K562 (cell line): ENCODE data around the gene CACNA1A. TPM values are rescaled to one million over a fixed set of nuclear protein-coding genes. Genes with fewer than 3 reads are reported as not detected.

Source experiments
- ATAC-seq: fragments of 200-7000 bp; cut with Tn5 transposase; 3 replicates; pipeline ENCODE4 v1.9.1; 2020; ENCODE audit warnings: moderate library complexity
- BruUV-seq: library from RNA; stranded (reverse); fragments of 400-500 nt; replicated peaks from 2 replicates; lab custom pipeline; 2021; lab: Mats Ljungman, UMichigan
- CTCF ChIA-PET: fragments of 300-600 bp; formaldehyde crosslinking; extraction: SDS; loops from one replicate; lab custom pipeline; 2021; ENCODE audit warnings: low intra/inter-chr PET ratio; lab: Yijun Ruan, JAX
- POLR2A ChIA-PET: fragments of 300-600, 350-650 bp; sonication (Branson Sonifier 250); formaldehyde crosslinking; extraction: SDS; loops from one replicate; lab custom pipeline; 2021; ENCODE audit warnings: antibody characterized with exemption, inconsistent platforms; lab: Yijun Ruan, JAX
- DNase-seq, 4 experiments: peaks; one replicate each; pipeline versions ENCODE4 v3.0.0 to v3.0.0-alpha.2; 2011 to 2018; ENCODE audit warnings: low spot score in 3 of 4, mixed read lengths in 3 of 4; ENCODE audit errors: extremely low read depth in 1 of 4
- FAIRE-seq: peaks from 2 replicates; lab custom pipeline; 2011; peaks lifted over from hg19 to GRCh38; lab: Jason Lieb, UNC
- H2AFZ ChIP-seq: 2 replicates; pipeline ENCODE4 v1.6.0; 2011; ENCODE audit warnings: low read depth, low read length, control low read depth, inconsistent platforms
- H3K27ac ChIP-seq: fragments of 200-600 bp; 3 replicates; pipeline ENCODE4 v1.8.0; 2011; ENCODE audit warnings: low read depth, mild to moderate bottlenecking, control low read depth, inconsistent platforms, low read length, moderate library complexity, mixed read lengths; ENCODE audit errors: extremely low read depth
- H3K27me3 ChIP-seq, 2 experiments: fragments of 300-600 bp in 1 of 2; 2 replicates in 1 of 2; 3 replicates in 1 of 2; pipeline versions ENCODE4 v1.6.0 to v1.8.0; 2011; ENCODE audit warnings: inconsistent platforms in 2 of 2, low read length in 2 of 2, mild to moderate bottlenecking in 1 of 2, mixed read lengths in 1 of 2, moderate library complexity in 1 of 2; ENCODE audit not compliant: control insufficient read depth in 2 of 2, insufficient read depth in 2 of 2
- H3K36me3 ChIP-seq: fragments of 300-600 bp; 3 replicates; pipeline ENCODE4 v1.8.0; 2011; ENCODE audit warnings: mild to moderate bottlenecking, low read length, inconsistent platforms; ENCODE audit not compliant: control insufficient read depth, insufficient read depth
- H3K4me1 ChIP-seq, 2 experiments: fragments of 200-600 bp in 1 of 2; replicated peaks in 1 of 2; 2 replicates in 1 of 2; 3 replicates in 1 of 2; pipeline versions ENCODE4 v1.5.1 to v1.8.0; 2011; ENCODE audit warnings: inconsistent platforms in 2 of 2, low read length in 2 of 2, mild to moderate bottlenecking in 1 of 2, mixed read lengths in 1 of 2, moderate library complexity in 1 of 2; ENCODE audit not compliant: control insufficient read depth in 2 of 2, insufficient read depth in 2 of 2
- H3K4me2 ChIP-seq: 2 replicates; pipeline ENCODE4 v1.6.1; 2011; ENCODE audit warnings: low read length, control low read depth, inconsistent platforms, mixed read lengths; ENCODE audit not compliant: insufficient read depth
- H3K4me3 ChIP-seq: fragments of 200-600 bp; sonication (generic), shearing (Covaris generic); 2 replicates; pipeline ENCODE4 v1.5.1; 2016; ENCODE audit warnings: control low read depth, inconsistent platforms
- H3K79me2 ChIP-seq: fragments of 200-600 bp; 3 replicates; pipeline ENCODE4 v1.8.0; 2011; ENCODE audit warnings: low read length, inconsistent platforms; ENCODE audit not compliant: control insufficient read depth, insufficient read depth
- H3K9ac ChIP-seq, 2 experiments: 2 replicates each; pipeline versions ENCODE4 v1.6.0 to v1.6.1; 2011; ENCODE audit warnings: low read depth in 2 of 2, low read length in 2 of 2, control low read depth in 1 of 2, inconsistent platforms in 1 of 2, mild to moderate bottlenecking in 1 of 2, mixed read lengths in 1 of 2; ENCODE audit not compliant: insufficient read depth in 1 of 2
- H3K9me1 ChIP-seq: one replicate; pipeline ENCODE4 v1.6.0; 2011; ENCODE audit warnings: inconsistent platforms, mild to moderate bottlenecking, low read length, moderate library complexity; ENCODE audit not compliant: control insufficient read depth, insufficient read depth
- H3K9me3 ChIP-seq: replicated peaks from 2 replicates; pipeline ENCODE4 v1.5.1; 2011; ENCODE audit warnings: low read depth, low read length, inconsistent platforms; ENCODE audit not compliant: control insufficient read depth, insufficient read depth
- H4K20me1 ChIP-seq: replicated peaks from 2 replicates; pipeline ENCODE4 v1.6.1; 2011; ENCODE audit warnings: low read length, inconsistent platforms, mixed read lengths; ENCODE audit not compliant: control insufficient read depth, insufficient read depth
- ADNP ChIP-seq: fragments of 200-800 bp; sonication (Bioruptor generic); IDR thresholded peaks from 2 replicates; pipeline ENCODE4 v1.6.1; 2016; ENCODE audit warnings: missing genetic modification characterization, missing compliant biosample characterization
- BCOR ChIP-seq: fragments of 450-650 bp; IDR thresholded peaks from 2 replicates; pipeline ENCODE4 v1.6.1; 2016
- CHD4 ChIP-seq: fragments of 200-600 bp; sonication (generic); IDR thresholded peaks from 3 replicates; pipeline ENCODE4 v1.6.1; 2012; ENCODE audit warnings: low read depth, mild to moderate bottlenecking, mixed read lengths, low read length, inconsistent platforms; ENCODE audit not compliant: insufficient read depth, insufficient replicate concordance, poor library complexity, severe bottlenecking
- CREM ChIP-seq: IDR thresholded peaks from 2 replicates; pipeline ENCODE4 v1.6.1; 2014; ENCODE audit warnings: antibody characterized with exemption, low read depth
- JUND ChIP-seq, 2 experiments: IDR thresholded peaks; 2 replicates in 1 of 2; 3 replicates in 1 of 2; pipeline ENCODE4 v1.6.1; 2011; ENCODE audit warnings: borderline replicate concordance in 2 of 2, low read depth in 2 of 2, low read length in 2 of 2, improper control_type of control experiment in 1 of 2, missing biosample characterization in 1 of 2, missing genetic modification characterization in 1 of 2, missing genetic modification reagents in 1 of 2
- KDM1A ChIP-seq, 2 experiments: fragments of 450-650 bp; IDR thresholded peaks; 2 replicates each; pipeline ENCODE4 v1.6.1; 2016; ENCODE audit warnings: mild to moderate bottlenecking in 2 of 2
- MEIS2 ChIP-seq: fragments of 450-650 bp; IDR thresholded peaks from 2 replicates; pipeline ENCODE4 v1.6.1; 2014; ENCODE audit warnings: mild to moderate bottlenecking; ENCODE audit not compliant: partially characterized antibody
- POU5F1 ChIP-seq: fragments of 150-350 bp; IDR thresholded peaks from 2 replicates; pipeline ENCODE4 v1.6.1; 2014; ENCODE audit warnings: borderline replicate concordance, low read length, low read depth, mild to moderate bottlenecking; ENCODE audit not compliant: partially characterized antibody
- RBM17 ChIP-seq: fragments of 200-400 bp; formaldehyde crosslinking; IDR thresholded peaks from 2 replicates; pipeline ENCODE4 v1.6.1; 2017; ENCODE audit warnings: low read depth, mild to moderate bottlenecking, low read length, borderline replicate concordance
- RBM25 ChIP-seq: fragments of 200-400 bp; formaldehyde crosslinking; IDR thresholded peaks from 2 replicates; pipeline ENCODE4 v1.6.1; 2018; ENCODE audit warnings: low read length, low read depth, moderate library complexity; ENCODE audit not compliant: severe bottlenecking
- RCOR1 ChIP-seq, 2 experiments: IDR thresholded peaks; 2 replicates each; pipeline ENCODE4 v1.6.1; 2012; ENCODE audit warnings: low read depth in 2 of 2, low read length in 2 of 2, borderline replicate concordance in 1 of 2, improper control_type of control experiment in 1 of 2
- SAP30 ChIP-seq: fragments of 200-600 bp; sonication (generic); IDR thresholded peaks from 2 replicates; pipeline ENCODE4 v1.6.1; 2012; ENCODE audit warnings: borderline replicate concordance, low read depth, mild to moderate bottlenecking, moderate library complexity, low read length, control low read depth, inconsistent platforms; ENCODE audit not compliant: insufficient read depth, poor library complexity, severe bottlenecking
- SMARCA5 ChIP-seq: fragments of 450-650 bp; IDR thresholded peaks from 2 replicates; pipeline ENCODE4 v1.6.1; 2016
- ZKSCAN8 ChIP-seq: fragments of 200-800 bp; sonication (Bioruptor generic); IDR thresholded peaks from 2 replicates; pipeline ENCODE4 v1.6.1; 2016; ENCODE audit warnings: missing genetic modification characterization, missing compliant biosample characterization
- ZNF518B ChIP-seq: fragments of 250-450 bp; sonication (Bioruptor Pico); IDR thresholded peaks from 2 replicates; pipeline ENCODE4 v1.5.0; 2021; ENCODE audit warnings: mild to moderate bottlenecking, moderate library complexity
- ZNF740 ChIP-seq, 3 experiments: fragments of 200-800 bp in 1 of 3; sonication (Bioruptor generic) in 1 of 3; sonication (generic) in 1 of 3; formaldehyde crosslinking in 1 of 3; IDR thresholded peaks; 2 replicates each; pipeline versions ENCODE4 v1.6.1 to v1.8.0; 2016 to 2022; ENCODE audit warnings: mild to moderate bottlenecking in 2 of 3, missing compliant biosample characterization in 2 of 3, missing genetic modification characterization in 2 of 3, missing genetic modification reagents in 1 of 3
- WGBS: fragments of 100-300 bp; shearing (Covaris generic); methylation state at CpG from one replicate; pipeline ENCODE4 v1.1.6; 2016; ENCODE audit warnings: low coverage, mixed read lengths; ENCODE audit not compliant: insufficient coverage; ENCODE audit errors: missing lambda C conversion rate; 5-methylcytosine and 5-hydroxymethylcytosine counted together
- in situ Hi-C: fragments of 300-500 bp; cut with MboI; formaldehyde crosslinking; loops from 4 replicates; pipeline ENCODE4 v1.15.0; 2018; ENCODE audit warnings: inconsistent platforms, mixed read lengths
- intact Hi-C: fragments of 100-400 bp; cut with micrococcal nuclease; formaldehyde crosslinking; loops from 2 replicates; pipeline ENCODE4 v1.14.2; 2022
- polyA plus RNA-seq, 8 experiments: library from polyadenylated mRNA; depleted of rRNA in 4 of 8; stranded (reverse) in 5 of 8; unstranded in 3 of 8; fragments of >200 nt; fragmentation: Nextera tagmentation in 2 of 8; fragmentation: Illumina TruSeq in 1 of 8; extraction: Ambion mirVana in 2 of 8; extraction: Trizol in 1 of 8; gene quantifications; 2 replicates each; pipeline versions ENCODE4 v1.2.1 to v1.2.3, GENCODE V29; 2011 to 2014; ENCODE audit warnings: inconsistent platforms in 1 of 8, missing spikeins in 1 of 8
- total RNA-seq, 7 experiments: library from RNA; depleted of rRNA in 6 of 7; stranded (reverse); fragments of >200 nt in 6 of 7; fragmentation: Illumina TruSeq in 2 of 7; extraction: Trizol in 2 of 7; gene quantifications; 2 replicates each; pipeline versions ENCODE4 v1.2.1 to v1.2.3, GENCODE V29; 2011 to 2021; ENCODE audit warnings: low replicate concordance in 1 of 7

CACNA1A gene
- total and polyA plus RNA-seq, 9 of the 15 experiments (the other 6 are each of a cell fraction or from before 2014, with no cell fraction given) = 0.03 to 0.20 (median 0.09) TPM; not detected in 1

GRCh38 chr19:13282486-13283065 is 223.7 kb downstream of the CACNA1A start:
- H2AFZ ChIP-seq = no peak overlapping the region
- H3K9me3 ChIP-seq = no peaks in the 10 kb centered on the region
- no peak overlapping the region for H3K4me3 ChIP-seq
- FAIRE-seq (no peak), DNase-seq (no peak), ATAC-seq (no peak)
- no peaks in the 10 kb centered on the region for H3K9me1 ChIP-seq
- 4% methylated on average over 8 of the region's 8 CpGs for WGBS
- H3K9ac ChIP-seq = no peak overlapping the region
- no peak overlapping the region for H3K27ac ChIP-seq
- peaks cover 0 to 9% of the 10 kb centered on the region in 2 experiments; a peak in 3 of 5 replicates for H3K4me1 ChIP-seq
- H3K79me2 ChIP-seq = no peaks in the 10 kb centered on the region
- no peak overlapping the region for H3K4me2 ChIP-seq
- in situ Hi-C loops = no loop called here
- CTCF ChIA-PET = interaction anchor here (0.7 kb wide), 1 partner anchor 101 kb away, joined by 3 read pairs; no protein-coding TSS in a partner anchor
- BruUV-seq = no TSS peak
- intact Hi-C loops = no loop called here
- POLR2A ChIA-PET = no interaction called here
- no peaks in the 10 kb centered on the region; the same call in 1 of the 2 replicates for H4K20me1 ChIP-seq
- H3K27me3 ChIP-seq = peaks cover 0 to 14% of the 10 kb centered on the region in 2 experiments; a peak in 2 of 5 replicates
- H3K36me3 ChIP-seq = no peaks in the 10 kb centered on the region
- TF ChIP-seq BCOR = peak; percentile 84
- peak; percentile 77 for TF ChIP-seq RBM25
- TF ChIP-seq ZNF518B (CRISPR knock-in tag) = no peak
- TF ChIP-seq SMARCA5 = peak; percentile 33; the same call in 1 of the 2 replicates
- no peak for TF ChIP-seq POU5F1
- no peak for TF ChIP-seq JUND (IDR thresholded peaks at IDR 0.05; ENCODE audit: borderline replicate concordance, low read depth, low read length)
- no peak for TF ChIP-seq JUND (tag; IDR thresholded peaks at IDR 0.05; ENCODE audit: borderline replicate concordance, low read depth, low read length)
- no peak for TF ChIP-seq CREM
- TF ChIP-seq ZKSCAN8 = peak; percentile 41; the same call in 1 of the 2 replicates
- peak; percentile 45 to 49; a peak in 3 of 4 replicates for TF ChIP-seq KDM1A (IDR thresholded peaks at IDR 0.05)
- TF ChIP-seq CHD4 = no peak
- TF ChIP-seq RCOR1 (IDR thresholded peaks at IDR 0.05; ENCODE audit: borderline replicate concordance in 1 of 2, low read depth in 2 of 2, low read length in 2 of 2) = 0 out of 4 replicates have a peak, but pooled peaks of 1 of the 2 experiments have one; percentile 16
- TF ChIP-seq SAP30 = no peak
- peak; percentile 71; the same call in 1 of the 2 replicates for TF ChIP-seq ADNP (tag)
- TF ChIP-seq MEIS2 = no peak
- TF ChIP-seq RBM17 = no peak
- 0 out of 2 replicates have a peak, but pooled peaks have one; percentile 25 for TF ChIP-seq ZNF740 (CRISPR knock-in tag; IDR thresholded peaks at IDR 0.05)
- 0 out of 4 replicates have a peak, but pooled peaks of 1 of the 2 experiments have one; percentile 37 for TF ChIP-seq ZNF740 (tag; IDR thresholded peaks at IDR 0.05)
